GM18519 (cell line): Measurements from ENCODE around the gene BRD3.

Experiments
- ATAC-seq: cut with Tn5 transposase; IDR thresholded peaks from one replicate; pipeline ENCODE4 v1.9.1; 2021; ENCODE audit warnings: mild to moderate bottlenecking, moderate library complexity; ENCODE audit not compliant: unreplicated experiment, low FRiP score

The BRD3 gene

GRCh38 chr9:134025606-134026541, 42.0 kb downstream of the BRD3 start:
- peak; percentile 13 for ATAC-seq

DNA sequence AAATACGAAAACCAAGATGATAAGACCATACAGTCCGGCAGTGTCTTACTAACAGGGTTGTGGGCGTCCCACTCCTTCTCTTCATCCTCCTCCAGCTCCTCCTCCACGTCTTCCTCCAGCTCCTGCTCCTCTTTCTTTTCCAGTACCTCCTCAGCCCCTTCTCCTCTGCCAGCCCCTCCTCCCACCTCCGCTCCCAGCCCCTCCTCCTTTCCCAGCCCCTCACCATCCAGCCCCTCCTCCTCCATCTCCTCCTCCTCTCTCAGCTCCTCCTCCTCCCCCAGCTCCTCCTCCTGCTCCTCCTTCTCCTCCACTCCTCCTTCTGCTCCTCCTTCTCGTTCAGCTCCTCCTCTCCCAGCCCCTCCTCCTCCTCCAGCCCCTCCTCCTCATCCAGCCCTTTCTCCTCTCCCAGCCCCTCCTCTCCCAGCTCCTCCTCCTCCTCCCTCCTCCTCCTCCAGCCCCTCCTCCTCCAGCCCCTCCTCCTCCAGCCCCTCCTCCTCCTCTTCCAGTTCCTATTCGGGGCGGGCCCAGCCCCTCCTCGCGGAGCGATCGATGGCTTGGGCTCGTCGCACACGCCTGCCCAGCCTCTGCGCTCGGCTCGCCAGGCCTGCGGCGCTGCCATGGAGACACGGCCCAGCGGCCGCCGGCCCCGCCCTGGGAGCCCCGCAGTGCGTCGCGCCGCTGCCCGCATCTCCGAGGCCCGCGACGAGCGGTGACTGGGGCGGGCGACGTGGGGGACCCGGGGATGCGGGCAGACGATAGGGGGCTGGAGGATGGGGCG, 42.8 kb downstream of the BRD3 start, which contains the start of gene BRD3OS:
BRD3OS (plus strand) TSS at position 654 of the 778 bp plus-strand sequence. CDS start 1,267 bp downstream, outside the sequence.
- peak; percentile 77 for ATAC-seq

DNA sequence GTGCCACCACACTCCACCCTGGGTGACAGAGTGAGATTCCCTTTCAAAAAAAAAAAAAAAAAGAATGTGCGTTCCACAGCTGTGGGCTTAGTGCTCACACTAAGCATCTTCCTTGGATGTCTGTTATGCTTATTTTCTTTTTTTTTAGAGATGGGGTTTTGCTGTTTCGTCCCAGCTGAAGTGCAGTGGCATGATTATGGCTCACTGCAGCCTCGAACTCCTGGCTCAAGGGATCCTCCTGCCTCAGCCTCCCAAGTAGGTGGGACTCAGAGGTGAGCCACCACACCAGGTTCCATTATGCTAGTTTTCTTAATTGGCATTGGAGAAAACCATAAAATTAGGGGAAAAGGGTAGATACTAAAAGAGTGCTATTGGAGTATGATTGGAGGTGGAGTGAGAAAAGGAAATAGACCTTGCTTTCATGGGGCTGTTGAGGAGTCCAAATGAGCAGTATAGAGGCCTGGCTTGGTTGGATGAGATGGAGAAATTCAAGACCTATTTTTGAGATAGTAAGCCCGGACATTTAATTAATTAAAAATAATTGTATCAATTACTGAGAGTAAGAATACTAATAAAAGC, 43.5 kb downstream of the BRD3 start:
- no peak for ATAC-seq

- ATAC-seq = no peak
Measured at GRCh38 chr9:134014946-134015345, 52.9 kb downstream of the BRD3 start.

GRCh38 chr9:134011401-134011800, 56.4 kb downstream of the BRD3 start:
- ATAC-seq = no peak

DNA sequence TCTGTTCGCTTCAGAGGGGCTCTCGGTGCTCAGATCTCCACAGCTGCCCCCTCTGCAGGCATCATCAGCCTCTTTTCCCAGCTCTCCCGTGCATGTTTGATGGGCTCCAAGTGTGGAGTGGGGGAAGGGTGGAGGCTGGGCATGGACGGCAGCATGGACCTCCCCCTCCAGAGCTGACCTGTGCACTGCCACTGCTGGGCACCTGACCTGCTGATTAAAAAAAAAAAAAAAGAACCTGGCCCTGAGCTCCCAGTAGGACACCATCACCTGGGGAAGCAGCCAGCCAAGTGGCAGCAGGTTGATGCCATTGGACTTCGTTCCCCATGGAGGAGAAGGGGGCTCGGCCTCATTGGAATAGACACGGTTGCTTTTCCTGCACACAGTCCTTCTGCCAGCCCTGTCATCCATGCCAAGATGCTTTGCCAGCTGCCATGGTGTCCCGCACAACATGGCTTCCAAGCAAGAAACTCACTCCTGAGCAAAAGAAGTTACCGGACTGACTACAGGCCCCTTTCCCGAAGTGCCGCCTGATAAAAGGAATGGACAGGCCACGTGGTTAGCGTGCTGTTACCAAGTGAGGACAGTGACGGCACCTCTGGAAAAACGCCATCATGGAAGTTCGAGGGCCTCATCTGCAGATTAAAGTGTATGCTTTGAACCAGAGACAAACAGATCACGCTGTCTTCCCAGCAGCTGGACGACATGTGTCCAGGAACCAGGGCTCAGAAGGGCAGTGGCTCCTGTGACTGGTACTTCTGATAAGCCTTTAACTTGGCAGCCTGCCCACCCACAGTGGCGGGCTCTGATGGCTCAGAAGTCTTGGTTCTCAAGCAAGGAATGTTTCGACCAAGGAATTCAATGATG, 57.3 kb downstream of the BRD3 start:
- no peak for ATAC-seq

- no peak for ATAC-seq
Measured at GRCh38 chr9:134007571-134007970, 60.3 kb downstream of the BRD3 start.

DNA sequence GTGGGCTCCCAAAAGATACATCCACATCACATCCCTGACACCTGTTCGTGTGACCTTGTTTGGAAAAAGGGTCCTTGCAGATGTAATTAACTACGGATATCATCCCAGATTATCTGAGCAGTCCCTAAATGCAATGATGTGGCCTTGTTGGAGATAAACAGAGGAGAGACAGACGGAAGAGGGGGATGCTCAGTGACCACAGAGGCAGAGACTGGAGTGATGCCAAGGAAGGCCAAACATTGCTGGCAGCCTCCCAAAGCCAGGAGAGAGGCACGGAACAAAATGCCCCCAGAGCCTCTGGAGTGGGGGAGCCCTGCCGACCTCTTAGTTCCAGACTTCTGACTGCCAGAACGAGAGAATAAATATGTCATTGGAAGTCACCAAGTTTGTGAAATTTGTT, 60.7 kb downstream of the BRD3 start:
- no peak for ATAC-seq

GRCh38 chr9:134005381-134005780, 62.4 kb downstream of the BRD3 start:
- ATAC-seq = no peak

- no peak for ATAC-seq
Measured at GRCh38 chr9:134004881-134005280, 62.9 kb downstream of the BRD3 start.

- no peak for ATAC-seq
Measured at GRCh38 chr9:134004131-134004873, 63.5 kb downstream of the BRD3 start.

DNA sequence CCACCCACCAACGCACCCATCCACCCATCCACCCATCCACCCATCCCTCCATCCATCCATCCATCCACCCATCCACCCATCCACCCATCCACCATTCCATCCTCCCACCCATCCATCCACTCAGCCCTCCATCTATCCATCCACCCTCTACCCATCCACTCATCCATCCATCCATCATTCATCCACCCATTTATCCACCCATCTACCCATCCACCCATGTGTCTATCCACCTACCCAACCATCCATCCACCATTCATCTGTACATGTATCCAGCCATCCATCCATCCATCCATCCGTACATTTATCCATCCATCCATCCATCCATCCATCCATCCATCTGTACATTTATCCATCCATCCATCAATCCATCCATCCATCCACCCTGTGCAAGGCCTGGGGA, 64.6 kb downstream of the BRD3 start:
- ATAC-seq = no peak

- ATAC-seq = no peak
Measured at GRCh38 chr9:134002796-134003195, 65.0 kb downstream of the BRD3 start.

DNA sequence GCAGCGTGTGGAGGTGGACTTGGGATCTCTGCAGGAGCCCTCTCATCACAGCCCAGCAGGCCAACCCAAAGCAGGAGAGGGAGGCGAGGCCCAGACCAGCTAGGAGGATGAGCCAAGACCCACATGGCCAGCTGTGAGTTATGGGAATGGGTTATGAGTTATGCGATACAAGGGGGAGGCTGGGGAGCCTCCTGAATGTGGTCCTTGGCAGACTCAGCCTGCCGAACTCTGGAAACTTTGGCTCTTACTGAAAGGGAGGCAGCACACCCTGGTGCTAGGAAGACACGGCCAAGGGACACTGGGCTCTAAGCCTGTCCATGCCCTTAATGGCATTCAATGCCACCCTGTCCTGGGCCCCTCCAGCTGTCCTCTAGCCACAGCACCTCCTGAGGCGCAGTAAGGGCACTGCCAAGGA, 68.0 kb downstream of the BRD3 start:
- ATAC-seq = no peak

GRCh38 chr9:133998915-133999595, 68.8 kb downstream of the BRD3 start:
- ATAC-seq = no peak

- no peak for ATAC-seq
Measured at GRCh38 chr9:133997584-133997983, 70.2 kb downstream of the BRD3 start.

- ATAC-seq = no peak
Measured at GRCh38 chr9:133996531-133997520, 71.0 kb downstream of the BRD3 start.
